Subcutaneous adipose tissue (tissue), 4 donors: ENCODE results near the gene RHOV. TPM values are rescaled to one million over a fixed set of nuclear protein-coding genes. Genes with fewer than 3 reads are reported as not detected.

ENCODE experiments used
- total RNA-seq, 4 donors: library from RNA; depleted of rRNA; stranded (reverse); fragments of >200 nt; gene quantifications; one replicate each; pipeline ENCODE4 v1.1.0, GENCODE V29; 2016
- TF ChIP-seq, protein P1 (sequence below): fragments of 450-650 bp; IDR thresholded peaks from one replicate; pipeline ENCODE4 v1.5.1; 2016; ENCODE audit warnings: low read depth, mild to moderate bottlenecking, control low read depth, antibody characterized with exemption, moderate library complexity

RHOV gene
- total RNA-seq, 4 donors from 2014 or later = not detected

- TF ChIP-seq, protein P1, sequence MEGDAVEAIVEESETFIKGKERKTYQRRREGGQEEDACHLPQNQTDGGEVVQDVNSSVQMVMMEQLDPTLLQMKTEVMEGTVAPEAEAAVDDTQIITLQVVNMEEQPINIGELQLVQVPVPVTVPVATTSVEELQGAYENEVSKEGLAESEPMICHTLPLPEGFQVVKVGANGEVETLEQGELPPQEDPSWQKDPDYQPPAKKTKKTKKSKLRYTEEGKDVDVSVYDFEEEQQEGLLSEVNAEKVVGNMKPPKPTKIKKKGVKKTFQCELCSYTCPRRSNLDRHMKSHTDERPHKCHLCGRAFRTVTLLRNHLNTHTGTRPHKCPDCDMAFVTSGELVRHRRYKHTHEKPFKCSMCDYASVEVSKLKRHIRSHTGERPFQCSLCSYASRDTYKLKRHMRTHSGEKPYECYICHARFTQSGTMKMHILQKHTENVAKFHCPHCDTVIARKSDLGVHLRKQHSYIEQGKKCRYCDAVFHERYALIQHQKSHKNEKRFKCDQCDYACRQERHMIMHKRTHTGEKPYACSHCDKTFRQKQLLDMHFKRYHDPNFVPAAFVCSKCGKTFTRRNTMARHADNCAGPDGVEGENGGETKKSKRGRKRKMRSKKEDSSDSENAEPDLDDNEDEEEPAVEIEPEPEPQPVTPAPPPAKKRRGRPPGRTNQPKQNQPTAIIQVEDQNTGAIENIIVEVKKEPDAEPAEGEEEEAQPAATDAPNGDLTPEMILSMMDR = no peak
These were observed 6.8 kb downstream of the RHOV start for GRCh38 chr15:40867199-40867598.

DNA sequence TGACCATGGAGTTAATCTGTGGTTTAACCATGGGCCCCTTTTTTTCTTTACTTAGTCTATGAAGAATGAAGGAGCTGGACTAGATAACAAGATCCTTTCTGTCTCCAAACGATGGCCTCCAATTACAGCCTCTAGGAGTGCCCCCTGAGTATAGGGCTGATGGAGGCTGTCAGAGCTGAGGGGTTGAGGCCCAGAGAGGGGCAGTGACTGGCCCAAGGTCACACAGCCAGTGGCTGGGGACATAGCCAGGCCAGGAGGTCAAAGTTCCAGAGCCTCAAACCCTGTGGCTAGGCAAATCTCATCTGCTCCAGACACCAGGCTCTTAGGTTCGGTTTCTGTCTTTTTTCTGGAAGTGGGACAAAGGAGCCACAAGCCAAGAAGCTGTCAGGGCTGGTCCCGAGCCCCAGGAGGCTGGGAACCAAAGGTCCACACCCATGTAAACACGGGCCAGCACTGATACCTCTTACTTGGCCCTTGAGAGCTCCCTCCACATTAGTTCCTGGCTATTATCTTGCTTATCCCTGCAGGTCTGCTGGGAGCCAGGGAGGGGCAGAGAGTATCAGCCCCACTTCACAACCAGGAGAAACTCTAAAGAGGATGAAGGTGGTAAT, 10.3 kb downstream of the RHOV start:
- TF ChIP-seq, protein P1 = no peak

- TF ChIP-seq, protein P1 = no peak
These were observed 14.7 kb downstream of the RHOV start for GRCh38 chr15:40859206-40859851.

DNA sequence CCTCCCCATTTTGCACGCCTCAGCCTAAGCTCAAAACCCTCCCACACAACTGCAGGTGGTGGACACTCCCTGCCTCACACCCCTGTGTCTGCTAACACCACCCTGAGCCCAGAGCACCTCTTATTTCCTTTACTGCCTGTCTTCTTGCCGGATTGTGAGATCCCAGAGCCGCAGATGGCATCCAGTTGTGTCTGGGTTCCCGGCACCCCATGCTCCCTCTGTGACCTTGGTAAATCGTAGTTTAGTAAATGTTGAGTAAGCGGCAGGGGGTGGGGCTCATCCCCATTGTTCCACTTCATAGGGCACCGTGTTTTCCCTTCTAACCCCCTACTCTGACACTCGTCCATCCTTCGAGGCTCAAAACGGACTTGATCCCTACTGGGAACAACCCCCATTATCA, 15.3 kb downstream of the RHOV start:
- TF ChIP-seq, protein P1 = no peak

DNA sequence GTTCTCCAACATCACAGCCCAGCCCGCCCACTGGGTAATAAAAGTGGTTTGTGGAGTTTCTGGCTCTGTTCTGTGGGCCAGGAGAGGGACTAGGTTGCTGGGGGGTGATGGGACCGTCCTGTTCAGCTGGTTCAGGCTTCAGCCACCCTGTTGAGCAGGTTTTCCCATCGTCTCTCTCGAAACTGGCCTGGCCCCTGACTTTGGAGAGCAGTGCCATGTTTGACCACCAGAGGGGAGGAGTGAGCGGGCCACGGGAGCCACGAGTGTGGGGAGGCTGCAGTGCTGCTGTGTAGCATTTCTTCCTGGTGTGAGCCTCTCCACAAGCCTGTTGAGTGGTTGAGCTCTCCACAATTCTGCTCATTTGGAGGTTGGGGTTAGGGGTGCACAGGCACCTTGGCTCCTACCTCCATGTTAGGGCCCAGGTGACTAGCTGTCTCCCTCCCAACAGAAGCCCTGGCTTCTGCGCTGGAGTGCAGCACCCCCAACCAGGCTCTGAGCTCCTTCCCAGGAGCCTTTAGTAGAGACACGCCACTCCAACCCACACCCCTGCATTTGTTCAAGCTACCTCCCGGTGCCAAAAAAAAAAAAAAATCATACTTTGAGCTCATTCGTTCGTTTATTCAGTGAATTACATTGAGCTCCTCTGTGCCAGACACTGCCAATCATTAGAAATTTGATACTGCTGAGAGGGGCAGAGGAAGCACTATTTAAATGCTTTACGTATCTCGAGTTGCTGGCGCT, 16.3 kb downstream of the RHOV start:
- TF ChIP-seq, protein P1 = no peak

DNA sequence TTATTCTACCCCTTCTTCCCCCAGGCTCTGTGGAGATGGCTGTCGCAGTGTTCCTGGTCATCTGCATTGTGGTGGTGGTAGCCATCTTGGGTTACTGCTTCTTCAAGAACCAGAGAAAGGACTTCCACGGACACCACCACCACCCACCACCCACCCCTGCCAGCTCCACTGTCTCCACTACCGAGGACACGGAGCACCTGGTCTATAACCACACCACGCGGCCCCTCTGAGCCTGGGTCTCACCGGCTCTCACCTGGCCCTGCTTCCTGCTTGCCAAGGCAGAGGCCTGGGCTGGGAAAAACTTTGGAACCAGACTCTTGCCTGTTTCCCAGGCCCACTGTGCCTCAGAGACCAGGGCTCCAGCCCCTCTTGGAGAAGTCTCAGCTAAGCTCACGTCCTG, 17.3 kb downstream of the RHOV start:
- TF ChIP-seq, protein P1 = no peak

DNA sequence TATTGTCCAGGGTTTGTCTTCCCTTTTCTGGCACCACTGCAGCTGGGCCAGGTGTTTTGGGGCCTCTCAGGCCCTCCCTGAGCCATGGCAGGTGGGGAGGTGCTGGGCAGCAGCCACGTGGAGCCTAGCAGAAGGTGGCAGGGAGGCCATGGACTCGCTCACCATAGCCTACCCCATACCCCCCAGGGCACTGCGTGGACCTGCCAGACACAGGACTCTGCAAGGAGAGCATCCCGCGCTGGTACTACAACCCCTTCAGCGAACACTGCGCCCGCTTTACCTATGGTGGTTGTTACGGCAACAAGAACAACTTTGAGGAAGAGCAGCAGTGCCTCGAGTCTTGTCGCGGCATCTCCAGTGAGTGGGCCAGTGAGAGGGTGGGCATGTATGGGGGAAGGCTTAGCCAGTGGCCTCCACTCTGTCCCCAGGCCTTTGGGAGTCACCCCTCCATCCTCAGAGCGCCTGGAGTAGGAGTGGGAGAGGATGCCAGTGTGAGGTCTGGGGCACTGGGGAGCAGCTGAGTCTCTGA, 18.3 kb downstream of the RHOV start:
- TF ChIP-seq, protein P1 = no peak
